Measurements from ENCODE around the gene VPS26A. TPM values are rescaled to one million over a fixed set of nuclear protein-coding genes. Genes with fewer than 3 reads are reported as not detected.
A peak's percentile ranks its signal among the peaks of the same experiment; 100 is the strongest.

Gene VPS26A
- total RNA-seq, 6 donors from 2014 or later: 18.9 to 57.7 (median 40.9) TPM

- TF ChIP-seq CTCF (IDR thresholded peaks at IDR 0.05): no peak
- TF ChIP-seq POLR2A (IDR thresholded peaks at IDR 0.05): no peak
- no peak for TF ChIP-seq EP300 (IDR thresholded peaks at IDR 0.05)
- no peak for TF ChIP-seq POLR2AphosphoS5 (IDR thresholded peaks at IDR 0.05)
- no peaks in the 10 kb centered on the region for H3K4me1 ChIP-seq
- 51 to 55% methylated on average over 4 of the region's 4 CpGs for WGBS, 2 donors
- H3K27me3 ChIP-seq: no peaks in the 10 kb centered on the region
- DNase-seq: no peak
- no peaks in the 10 kb centered on the region for H3K36me3 ChIP-seq
- H3K9me3 ChIP-seq: no peaks in the 10 kb centered on the region
- H3K4me3 ChIP-seq: no peak overlapping the region
- no peak for ATAC-seq (ENCODE audit: low FRiP score in 2 of 2)
- no peak overlapping the region for H3K27ac ChIP-seq
Observed at GRCh38 chr10:69080226-69080625, 43.8 kb upstream of the VPS26A start.

GRCh38 chr10:69086001-69086509 is 37.9 kb upstream of the VPS26A start:
- no peak for DNase-seq
- Histone ChIP-seq H3K4me3 (peak overlapping the region in 2 of 4 donors; percentile 2 to 30), H3K36me3 (no peaks in the 10 kb centered on the region), H3K4me1 (peaks cover 10 to 25% (median 13%) of the 10 kb centered on the region in 4 donors), H3K27me3 (no peaks in the 10 kb centered on the region), H3K9me3 (no peaks in the 10 kb centered on the region), H3K27ac (peak overlapping the region; percentile 92 to 96 (median 94))
- 29 to 43% methylated on average over 9 of the region's 9 CpGs for WGBS, 2 donors
- peak in 1 of 2 donors; percentile 38 for ATAC-seq (ENCODE audit: low FRiP score in 2 of 2)
- TF ChIP-seq POLR2AphosphoS5 (IDR thresholded peaks at IDR 0.05) (peak; percentile 50 to 58), POLR2A (IDR thresholded peaks at IDR 0.05) (peak in 1 of 4 donors; percentile 46), EP300 (IDR thresholded peaks at IDR 0.05) (no peak)

- H3K4me3 ChIP-seq: peak within 1 kb of the TSS; percentile 29 to 52 (median 48)
- no peaks in the 10 kb centered on the region for H3K27me3 ChIP-seq
- H3K27ac ChIP-seq: peak within 1 kb of the TSS; percentile 92 to 96 (median 94)
- ATAC-seq (ENCODE audit: low FRiP score in 2 of 2) (peak; percentile 84 to 91), DNase-seq (peak in 1 of 2 donors; percentile 89)
- TF ChIP-seq POLR2AphosphoS5 (IDR thresholded peaks at IDR 0.05) (peak; percentile 96 to 98), POLR2A (IDR thresholded peaks at IDR 0.05) (peak in 3 of 4 donors; percentile 79 to 97 (median 89)), CTCF (IDR thresholded peaks at IDR 0.05) (no peak), EP300 (IDR thresholded peaks at IDR 0.05) (peak; percentile 53 to 91 (median 78))
- peaks cover 15 to 30% (median 19%) of the 10 kb centered on the region in 4 donors for H3K4me1 ChIP-seq
- H3K9me3 ChIP-seq: no peaks in the 10 kb centered on the region
- H3K36me3 ChIP-seq: no peaks in the 10 kb centered on the region
- 16 to 18% methylated on average over 10 of the region's 10 CpGs for WGBS, 2 donors
Observed at GRCh38 chr10:69087590-69088470, 36.1 kb upstream of the VPS26A start, which contains the start of gene SRGN. TSS of gene SRGN (plus strand) at chr10:69088103. CDS start at chr10:69088158, 55 bp downstream.

GRCh38 chr10:69088471-69088769 is 35.6 kb upstream of the VPS26A start:
- peaks cover 18 to 36% (median 23%) of the 10 kb centered on the region in 4 donors for H3K4me1 ChIP-seq
- no peak for DNase-seq
- ATAC-seq (ENCODE audit: low FRiP score in 2 of 2): no peak
- no peaks in the 10 kb centered on the region for H3K9me3 ChIP-seq
- no peak for TF ChIP-seq POLR2AphosphoS5 (IDR thresholded peaks at IDR 0.05)
- no peaks in the 10 kb centered on the region for H3K27me3 ChIP-seq
- WGBS, 2 donors: 44 to 47% methylated on average over 3 of the region's 3 CpGs
- peak overlapping the region; percentile 18 to 52 (median 48) for H3K4me3 ChIP-seq
- no peaks in the 10 kb centered on the region for H3K36me3 ChIP-seq
- H3K27ac ChIP-seq: peak overlapping the region; percentile 92 to 96 (median 94)

- ATAC-seq (ENCODE audit: low FRiP score in 2 of 2) (peak in 1 of 2 donors; percentile 53), DNase-seq (no peak)
- H3K27me3 ChIP-seq: no peaks in the 10 kb centered on the region
- peak overlapping the region in 3 of 4 donors; percentile 46 to 52 (median 49) for H3K4me3 ChIP-seq
- no peaks in the 10 kb centered on the region for H3K36me3 ChIP-seq
- no peaks in the 10 kb centered on the region for H3K9me3 ChIP-seq
- H3K4me1 ChIP-seq: peaks cover 18 to 42% (median 26%) of the 10 kb centered on the region in 4 donors
- 48 to 62% methylated on average over 10 of the region's 10 CpGs for WGBS, 2 donors
- H3K27ac ChIP-seq: peak overlapping the region; percentile 92 to 96 (median 94)
- peak; percentile 48 to 86 (median 75) for TF ChIP-seq EP300 (IDR thresholded peaks at IDR 0.05)
- TF ChIP-seq POLR2AphosphoS5 (IDR thresholded peaks at IDR 0.05): peak in 1 of 2 donors; percentile 96
- TF ChIP-seq POLR2A (IDR thresholded peaks at IDR 0.05): peak in 3 of 4 donors; percentile 38 to 76 (median 41)
- TF ChIP-seq CTCF (IDR thresholded peaks at IDR 0.05): no peak
Observed at GRCh38 chr10:69088801-69089501, 35.0 kb upstream of the VPS26A start.

Measured in upper lobe of left lung (tissue), 6 donors.